NCI-H2196 treated with DMSO at 0.1 percent for 48 hours (cell line): Measurements from ENCODE around the gene CFAP91.
"Not testable (repeated sequence)": the region's sequence is repeated elsewhere in the genome, so short reads cannot be mapped to it uniquely, and the experiment has no call there.

ENCODE experiments used
- DNase-seq: peaks from one replicate; lab custom pipeline; 2025; ENCODE audit not compliant: unreplicated experiment; lab: John Stamatoyannopoulos, UW

The CFAP91 gene

GRCh38 chr3:119676771-119677640 lies 25.8 kb upstream of the CFAP91 start, which contains the start of gene COX17:
TSS of gene COX17 (minus strand) at chr3:119677406. CDS start at chr3:119677310, 96 bp downstream.
- DNase-seq, result peak; percentile 100

GRCh38 chr3:119677641-119677934 lies 25.2 kb upstream of the CFAP91 start:
- no peak for DNase-seq

GRCh38 chr3:119678209-119678608 lies 24.6 kb upstream of the CFAP91 start:
- DNase-seq, result not testable (repeated sequence)

- no peak for DNase-seq
These were observed 22.9 kb upstream of the CFAP91 start for GRCh38 chr3:119679874-119680273.

- no peak for DNase-seq
These were observed 21.5 kb upstream of the CFAP91 start for GRCh38 chr3:119681279-119681678.

GRCh38 chr3:119683421-119683820 lies 19.4 kb upstream of the CFAP91 start:
- DNase-seq, result no peak

- no peak for DNase-seq
These were observed 12.7 kb upstream of the CFAP91 start for GRCh38 chr3:119690043-119690656.

- DNase-seq, result no peak
These were observed 7.3 kb upstream of the CFAP91 start for GRCh38 chr3:119695480-119695879.

GRCh38 chr3:119697394-119697793 lies 5.4 kb upstream of the CFAP91 start:
- DNase-seq, result no peak

GRCh38 chr3:119700269-119700919 lies 2.4 kb upstream of the CFAP91 start:
- peak; percentile 24 for DNase-seq

GRCh38 chr3:119700920-119701734 lies 1.7 kb upstream of the CFAP91 start:
- no peak for DNase-seq

- DNase-seq, result no peak
These were observed 1.2 kb downstream of the CFAP91 start for GRCh38 chr3:119703820-119704531.

GRCh38 chr3:119715105-119715504 lies 12.3 kb downstream of the CFAP91 start:
- no peak for DNase-seq

- no peak for DNase-seq
These were observed 14.2 kb downstream of the CFAP91 start for GRCh38 chr3:119716998-119717397.

- DNase-seq, result no peak
These were observed 14.7 kb downstream of the CFAP91 start for GRCh38 chr3:119717520-119717919.

- DNase-seq, result no peak
These were observed 20.2 kb downstream of the CFAP91 start for GRCh38 chr3:119723022-119723421.

- DNase-seq, result no peak
These were observed 24.1 kb downstream of the CFAP91 start for GRCh38 chr3:119726909-119727308.

- DNase-seq, result no peak
These were observed 27.2 kb downstream of the CFAP91 start for GRCh38 chr3:119729996-119730395.

GRCh38 chr3:119731560-119732343 lies 28.9 kb downstream of the CFAP91 start:
- DNase-seq, result no peak

- DNase-seq, result no peak
These were observed 31.0 kb downstream of the CFAP91 start for GRCh38 chr3:119733812-119734211.
